ENCODE data around the gene OVOL1. TPM values are rescaled to one million over a fixed set of nuclear protein-coding genes. Genes with fewer than 3 reads are reported as not detected.

OVOL1 gene
- 3.3 and 3.4 TPM in 2 replicates for total RNA-seq (2021; fragmentation: NEBNext Ultra II Directional; extraction: Animal tissue kit (Norgen Biotek cat#: 25700))
- polyA plus RNA-seq (2011; rRNA removed) = 2.6 and 3.3 TPM in 2 replicates
- 2.5 TPM for polyA plus RNA-seq (2011; cell fraction: cytosol; rRNA removed)
- 3.3 TPM for polyA plus RNA-seq (2011; cell fraction: nucleus; rRNA removed)
- polyA plus RNA-seq (2012, experiment 1 of 2) = 2.3 to 2.6 TPM (median 2.5 TPM) in 4 replicates
- polyA plus RNA-seq (2012, experiment 2 of 2) = 3.8 TPM
- 1.8 TPM for polyA plus RNA-seq (2013, experiment 1 of 2)
- polyA plus RNA-seq (2013, experiment 2 of 2) = 2.2 TPM
- 2.9 TPM in 2 replicates for polyA minus RNA-seq (2011; rRNA and poly(A)+ RNA removed)
- polyA minus RNA-seq (2011; cell fraction: cytosol; rRNA and poly(A)+ RNA removed) = 1.4 TPM
- 2.0 TPM for polyA minus RNA-seq (2011; cell fraction: nucleus; rRNA and poly(A)+ RNA removed)
- long read RNA-seq, experiment 1, partial matches to known transcripts = 0 of 1 reads
- long read RNA-seq, experiment 1, other reads (novel, unspliced or antisense) = 0 of 1 reads
- long read RNA-seq, experiment 2, partial matches to known transcripts = 0 of 1 reads
- long read RNA-seq, experiment 2, other reads (novel, unspliced or antisense) = 0 of 1 reads

- Histone ChIP-seq H3K4me3 (ENCODE audit: extremely low read depth in 1 of 4, insufficient read depth in 2 of 4, low read depth in 3 of 4, low read length in 4 of 4) (peak within 1 kb of the TSS; percentile 61 to 72 (median 64)), H3K9me3 (ENCODE audit: insufficient read depth in 2 of 2, low read depth in 1 of 2, low read length in 1 of 2) (no peaks in the 10 kb centered on the region), H3K79me1 (ENCODE audit: low read depth, low read length) (0 out of 2 replicates have a peak, but pooled peaks cover 3% of the 10 kb centered on the region), H4K20me1 (replicated peaks in 1 of 2; ENCODE audit: control insufficient read depth in 1 of 2, insufficient read depth in 2 of 2, low read length in 2 of 2) (peaks cover 0 to 5% of the 10 kb centered on the region in 2 experiments), H3K27ac (ENCODE audit: low read depth, low read length) (no peak within 1 kb of the TSS), H3K4me2 (ENCODE audit: insufficient read depth in 1 of 2, low read depth in 2 of 2, low read length in 2 of 2) (peak within 1 kb of the TSS; percentile 83 to 98), H3K14ac (ENCODE audit: insufficient read length) (no peak within 1 kb of the TSS), H2BK5ac (ENCODE audit: low read depth, low read length) (peak within 1 kb of the TSS; percentile 66; the same call in 1 of the 2 replicates), H3K36me3 (ENCODE audit: control insufficient read depth in 2 of 4, insufficient read depth in 4 of 4, low read length in 3 of 4) (no peaks in the 10 kb centered on the region), H2AK5ac (ENCODE audit: low read depth, low read length) (no peak within 1 kb of the TSS), H4K91ac (replicated peaks; ENCODE audit: insufficient read length, low read length) (peak within 1 kb of the TSS; percentile 71), H2BK20ac (ENCODE audit: low read length) (0 out of 2 replicates have a peak within 1 kb of the TSS, but pooled peaks have one; percentile 21), H2AFZ (ENCODE audit: low read length) (0 out of 2 replicates have a peak within 1 kb of the TSS, but pooled peaks have one; percentile 10), H3K9ac (replicated peaks in 1 of 4; ENCODE audit: extremely low read depth in 1 of 4, low read depth in 3 of 4, low read length in 3 of 4) (peak within 1 kb of the TSS in 3 of 4 experiments; percentile 21 to 58 (median 55); a peak in 2 of 7 replicates), H3K23ac (ENCODE audit: insufficient read length) (no peak within 1 kb of the TSS), H3K4ac (replicated peaks; ENCODE audit: insufficient read length, low read depth, low read length) (peak within 1 kb of the TSS; percentile 87), H4K8ac (ENCODE audit: extremely low read depth, insufficient read depth, low read length) (peak within 1 kb of the TSS; percentile 94), H3K23me2 (ENCODE audit: low read depth, low read length) (peaks cover 15% of the 10 kb centered on the region; the same call in 1 of the 2 replicates), H3K4me1 (replicated peaks in 1 of 4; ENCODE audit: control insufficient read depth in 3 of 4, insufficient read depth in 4 of 4, low read length in 3 of 4) (peaks cover 14 to 34% (median 24%) of the 10 kb centered on the region in 4 experiments), H3K18ac (ENCODE audit: extremely low read depth, low read length) (peak within 1 kb of the TSS; percentile 68), H3K27me3 (replicated peaks in 1 of 4; ENCODE audit: control insufficient read depth in 3 of 4, extremely low read depth in 1 of 4, insufficient read depth in 3 of 4, low read length in 3 of 4) (peaks cover 20 to 56% (median 51%) of the 10 kb centered on the region in 4 experiments), H2BK15ac (ENCODE audit: low read length) (peak within 1 kb of the TSS; percentile 94; the same call in 1 of the 2 replicates), H3K56ac (replicated peaks; ENCODE audit: insufficient read length, low read depth, low read length) (peak within 1 kb of the TSS; percentile 6), H4K5ac (ENCODE audit: insufficient read length, low read depth, low read length) (no peak within 1 kb of the TSS), H2BK12ac (ENCODE audit: low read depth, low read length) (peak within 1 kb of the TSS; percentile 55; the same call in 1 of the 2 replicates), H2BK120ac (replicated peaks; ENCODE audit: low read depth, low read length) (no peak within 1 kb of the TSS), H3K79me2 (ENCODE audit: control insufficient read depth in 1 of 2, insufficient read depth in 2 of 2, low read length in 2 of 2) (no peaks in the 10 kb centered on the region)
- ChIA-PET POLR2A (ENCODE audit: partially characterized antibody) (interaction anchor here (0.6 to 3.4 kb wide), 6 partner anchors 16 to 1221 kb away, joined by 3 to 11 read pairs (median 5); partner anchors contain the start of gene RNASEH2C), CTCF (ENCODE audit: partially characterized antibody) (interaction anchor here (0.9 to 12.7 kb wide), 4 partner anchors 10 to 99 kb away, joined by 3 to 109 read pairs (median 8); partner anchors contain the start of gene MUS81)
- DNase-seq (ENCODE audit: low read depth in 1 of 2, low spot score in 2 of 2) (peak in 1 of 2 experiments; percentile 76), FAIRE-seq (no peak)
- WGBS, 2 experiments (ENCODE audit: extremely low coverage in 1 of 2, insufficient coverage in 1 of 2, insufficient read length in 1 of 2, insufficient replicate concordance in 2 of 2, low coverage in 1 of 2, low lambda C conversion rate in 2 of 2, missing lambda C conversion rate in 1 of 2) = 1% methylated on average over 34 of the region's 112 CpGs; no CpG with 5 or more reads in 1 of the 2 experiments
- TF ChIP-seq SP4 (IDR thresholded peaks at IDR 0.05; ENCODE audit: low read length) (no peak), RNF2 (IDR thresholded peaks at IDR 0.05; ENCODE audit: borderline replicate concordance, low read depth, low read length, missing control alignments, poor library complexity, severe bottlenecking) (peak; percentile 7), NRF1 (IDR thresholded peaks at IDR 0.05; ENCODE audit: low read depth, low read length) (peak; percentile 36), POLR2AphosphoS5 (IDR thresholded peaks at IDR 0.05; ENCODE audit: low read depth, low read length) (0 out of 2 replicates have a peak, but pooled peaks have one; percentile 16), CHD1 (IDR thresholded peaks at IDR 0.05; ENCODE audit: low read depth, low read length) (no peak), TAF7 (optimal IDR thresholded peaks at IDR 0.05; ENCODE audit: borderline replicate concordance, low read depth, low read length) (no peak), SAP30 (IDR thresholded peaks at IDR 0.05; ENCODE audit: insufficient read depth, insufficient replicate concordance, low read length) (no peak)
Observed at GRCh38 chr11:65786786-65787636, at the start of gene OVOL1. TSS of gene OVOL1 (plus strand) at chr11:65787063. CDS start at chr11:65787374, 311 bp downstream.
